Psoas muscle (tissue), 8 donors: Measurements from ENCODE around the gene DLX5. TPM values are rescaled to one million over a fixed set of nuclear protein-coding genes. Genes with fewer than 3 reads are reported as not detected.

Experiments used
- ATAC-seq, 4 donors: fragments of 200-7000 bp; cut with Tn5 transposase; one replicate each; pipeline ENCODE4 v1.9.1; 2020; ENCODE audit warnings: moderate library complexity in 3 of 4, mild to moderate bottlenecking in 2 of 4
- DNase-seq, 2 donors: peaks; one replicate each; pipeline ENCODE4 v3.0.0-alpha.2; 2020
- H3K27ac ChIP-seq: fragments of 200-600 bp; one replicate; pipeline ENCODE4 v1.8.0; 2022
- H3K27me3 ChIP-seq, 3 donors: fragments of 200-600 bp in 1 of 3; one replicate each; pipeline versions ENCODE4 v1.6.1 to v1.8.0; 2013 to 2022; ENCODE audit warnings: low read length in 2 of 3, mild to moderate bottlenecking in 2 of 3, moderate library complexity in 1 of 3; ENCODE audit not compliant: insufficient read depth in 3 of 3
- H3K36me3 ChIP-seq, 2 donors: fragments of 200-600 bp in 1 of 2; one replicate each; pipeline versions ENCODE4 v1.6.1 to v1.8.0; 2013 to 2022; ENCODE audit warnings: low read depth in 1 of 2, mild to moderate bottlenecking in 1 of 2, moderate library complexity in 1 of 2; ENCODE audit not compliant: insufficient read depth in 1 of 2
- H3K4me1 ChIP-seq: fragments of 200-600 bp; one replicate; pipeline ENCODE4 v1.8.0; 2022
- H3K4me3 ChIP-seq: fragments of 200-600 bp; one replicate; pipeline ENCODE4 v1.8.0; 2022; ENCODE audit warnings: mild to moderate bottlenecking
- H3K9me3 ChIP-seq: fragments of 200-600 bp; one replicate; pipeline ENCODE4 v1.8.0; 2022
- WGBS, 3 donors: extraction: QIAGEN DNeasy Blood & Tissue Kit; methylation state at CpG; one replicate each; pipeline versions ENCODE4 v1.1.6 to v1.1.7; 2013; 5-methylcytosine and 5-hydroxymethylcytosine counted together
- intact Hi-C, 2 donors: fragments of 100-400 bp; cut with DNase I; formaldehyde crosslinking; loops; one replicate each; pipeline versions ENCODE4 v1.11.0 to v1.14.2; 2022
- polyA plus RNA-seq, 3 donors: library from polyadenylated mRNA; stranded (reverse); fragments of 200-250 nt; gene quantifications; one replicate each; pipeline ENCODE4 v1.2.3, GENCODE V29; 2013
- total RNA-seq, 4 donors: library from RNA; stranded (reverse); fragmentation: NEBNext Ultra II Directional in 2 of 4; extraction: Animal tissue kit (Norgen Biotek cat#: 25700) in 2 of 4; gene quantifications; one replicate each; pipeline versions ENCODE4 v1.2.1 to v1.2.4, GENCODE V29; 2021 to 2023
- TF ChIP-seq, protein P1 (sequence below): fragments of 200-600 bp; IDR thresholded peaks from one replicate; pipeline ENCODE4 v1.8.0; 2022; ENCODE audit warnings: antibody characterized with exemption
- donor health status: healthy with polysubstance abuse.
- donor health status: DM: no; HTN: no; CAD: no; lungs with moderate emphysema.
- donor health status: Bipolar disorder and iron deficiency.
- donor health status: healthy.
- donor health status: DM: yes; HTN: yes; CAD: no.
- donor health status: DM: no; HTN: no; CAD: no.
- donor health status: DM: no; HTN: no; CAD: no.
- donor health status: DM: yes; HTN: yes; CAD: no.

Gene DLX5
- total and polyA plus RNA-seq, 7 donors: not detected

DNA sequence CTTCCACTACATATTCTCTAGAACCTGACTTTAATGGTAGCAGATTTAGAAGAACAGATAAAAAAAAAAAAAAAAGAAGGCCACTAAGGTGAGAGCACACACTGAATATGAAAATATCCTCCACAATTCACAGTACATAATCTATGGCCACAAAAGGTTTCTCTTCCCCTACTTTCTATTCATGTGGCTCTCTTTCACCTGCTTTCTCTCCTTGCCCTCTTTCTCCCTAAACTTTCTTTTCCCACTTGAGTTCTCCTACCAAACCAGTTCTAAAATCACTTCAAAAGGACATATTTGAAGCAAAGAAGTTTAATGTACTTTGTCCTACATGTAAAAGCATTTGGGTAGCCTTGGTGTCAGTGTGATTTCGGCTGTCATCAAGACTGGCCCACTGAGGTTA lies 37.7 kb downstream of the DLX5 start:
- peaks cover 13 to 88% (median 26%) of the 10 kb centered on the region in 3 donors for H3K27me3 ChIP-seq

DNA sequence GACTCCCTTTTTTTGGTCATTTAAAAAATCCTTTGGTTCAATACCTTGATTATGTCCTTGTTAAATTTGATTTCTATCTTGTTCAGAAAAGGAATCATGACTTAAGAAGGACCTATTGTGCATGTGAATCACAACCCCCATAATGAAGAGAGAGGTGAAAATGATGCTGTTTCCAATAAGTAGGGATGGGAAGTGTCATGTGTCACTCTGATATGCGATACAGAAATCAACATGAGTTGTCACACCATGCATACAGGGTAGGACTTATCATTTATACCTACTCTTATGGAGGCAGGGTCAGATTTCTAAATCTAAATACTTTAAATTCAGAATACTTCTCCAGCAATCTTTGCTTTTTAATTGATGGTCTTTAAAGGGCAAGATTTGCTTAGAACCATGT lies 38.6 kb downstream of the DLX5 start:
- Histone ChIP-seq H3K36me3 (no peaks in the 10 kb centered on the region), H3K4me1 (no peaks in the 10 kb centered on the region), H3K9me3 (no peaks in the 10 kb centered on the region), H3K4me3 (no peak overlapping the region), H3K27ac (no peak overlapping the region), H3K27me3 (peaks cover 11 to 87% (median 26%) of the 10 kb centered on the region in 3 donors)
- DNase-seq: no peak
- ATAC-seq: no peak
- intact Hi-C loops: no loop called here
- WGBS, 3 donors: 37 to 48% (median 39%) methylated on average over 1 of the region's 1 CpG
- TF ChIP-seq, protein P1, sequence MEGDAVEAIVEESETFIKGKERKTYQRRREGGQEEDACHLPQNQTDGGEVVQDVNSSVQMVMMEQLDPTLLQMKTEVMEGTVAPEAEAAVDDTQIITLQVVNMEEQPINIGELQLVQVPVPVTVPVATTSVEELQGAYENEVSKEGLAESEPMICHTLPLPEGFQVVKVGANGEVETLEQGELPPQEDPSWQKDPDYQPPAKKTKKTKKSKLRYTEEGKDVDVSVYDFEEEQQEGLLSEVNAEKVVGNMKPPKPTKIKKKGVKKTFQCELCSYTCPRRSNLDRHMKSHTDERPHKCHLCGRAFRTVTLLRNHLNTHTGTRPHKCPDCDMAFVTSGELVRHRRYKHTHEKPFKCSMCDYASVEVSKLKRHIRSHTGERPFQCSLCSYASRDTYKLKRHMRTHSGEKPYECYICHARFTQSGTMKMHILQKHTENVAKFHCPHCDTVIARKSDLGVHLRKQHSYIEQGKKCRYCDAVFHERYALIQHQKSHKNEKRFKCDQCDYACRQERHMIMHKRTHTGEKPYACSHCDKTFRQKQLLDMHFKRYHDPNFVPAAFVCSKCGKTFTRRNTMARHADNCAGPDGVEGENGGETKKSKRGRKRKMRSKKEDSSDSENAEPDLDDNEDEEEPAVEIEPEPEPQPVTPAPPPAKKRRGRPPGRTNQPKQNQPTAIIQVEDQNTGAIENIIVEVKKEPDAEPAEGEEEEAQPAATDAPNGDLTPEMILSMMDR: no peak

More for the DNA sequence above, 37.7 kb downstream of the DLX5 start:
- H3K27ac ChIP-seq: no peak overlapping the region
- H3K9me3 ChIP-seq: no peaks in the 10 kb centered on the region
- ATAC-seq (no peak), DNase-seq (no peak)
- no peak overlapping the region for H3K4me3 ChIP-seq
- TF ChIP-seq, protein P1: no peak
- intact Hi-C loops: no loop called here
- H3K36me3 ChIP-seq: no peaks in the 10 kb centered on the region
- H3K4me1 ChIP-seq: no peaks in the 10 kb centered on the region
- 61 to 74% (median 72%) methylated on average over 1 of the region's 1 CpG for WGBS, 3 donors

- Histone ChIP-seq H3K9me3 (no peaks in the 10 kb centered on the region), H3K27ac (no peak overlapping the region), H3K4me3 (no peak overlapping the region), H3K4me1 (no peaks in the 10 kb centered on the region), H3K27me3 (peaks cover 0 to 53% (median 15%) of the 10 kb centered on the region in 3 donors), H3K36me3 (no peaks in the 10 kb centered on the region)
- WGBS, 3 donors: 91 to 100% (median 93%) methylated on average over 1 of the region's 1 CpG
- intact Hi-C loops: no loop called here
- no peak for ATAC-seq
- TF ChIP-seq, protein P1: no peak
- no peak for DNase-seq
Measured at GRCh38 chr7:96982586-96982985, 42.0 kb downstream of the DLX5 start.

GRCh38 chr7:96979551-96980276 lies 44.9 kb downstream of the DLX5 start:
- Histone ChIP-seq H3K27me3 (peaks cover 0 to 27% (median 5%) of the 10 kb centered on the region in 3 donors), H3K36me3 (no peaks in the 10 kb centered on the region), H3K27ac (no peak overlapping the region), H3K4me1 (no peaks in the 10 kb centered on the region), H3K9me3 (no peaks in the 10 kb centered on the region), H3K4me3 (no peak overlapping the region)
- ATAC-seq: no peak
- WGBS, 3 donors: 85 to 91% (median 89%) methylated on average over 2 of the region's 2 CpGs
- intact Hi-C loops: no loop called here
- TF ChIP-seq, protein P1: no peak
- DNase-seq: no peak

GRCh38 chr7:96977445-96977844 lies 47.2 kb downstream of the DLX5 start:
- Histone ChIP-seq H3K4me1 (no peaks in the 10 kb centered on the region), H3K27me3 (peaks cover 0 to 20% (median 3%) of the 10 kb centered on the region in 3 donors), H3K9me3 (no peaks in the 10 kb centered on the region), H3K36me3 (no peaks in the 10 kb centered on the region), H3K27ac (no peak overlapping the region), H3K4me3 (no peak overlapping the region)
- intact Hi-C loops: no loop called here
- DNase-seq (no peak), ATAC-seq (no peak)
- TF ChIP-seq, protein P1: no peak
